HEK293 (cell line): ENCODE data around the gene AKAP11.

Source experiments
- ZNF132 ChIP-seq: fragments of 450-650 bp; formaldehyde crosslinking; IDR thresholded peaks from 2 replicates; pipeline ENCODE4 v1.5.1; 2017; ENCODE audit warnings: missing biosample characterization, missing genetic modification characterization, borderline replicate concordance
- ZNF175 ChIP-seq: fragments of 450-650 bp; formaldehyde crosslinking; IDR thresholded peaks from 2 replicates; pipeline ENCODE4 v1.5.1; 2016; ENCODE audit warnings: missing biosample characterization, missing genetic modification characterization
- ZNF776 ChIP-seq: fragments of 450-650 bp; formaldehyde crosslinking; IDR thresholded peaks from 2 replicates; pipeline ENCODE4 v1.5.0; 2017; ENCODE audit warnings: missing biosample characterization, missing genetic modification characterization, borderline replicate concordance
- TF ChIP-seq, protein P1 (sequence below): sonication (generic); formaldehyde crosslinking; IDR thresholded peaks from 2 replicates; pipeline ENCODE4 v1.8.1; 2022; ENCODE audit warnings: mild to moderate bottlenecking, moderate library complexity, missing genetic modification reagents
- TF ChIP-seq, protein P2 (sequence below): fragments of 450-650 bp; formaldehyde crosslinking; IDR thresholded peaks from 2 replicates; pipeline ENCODE4 v1.5.1; 2016; ENCODE audit warnings: missing biosample characterization, missing genetic modification characterization
- TF ChIP-seq, protein P3 (sequence below): fragments of 450-650 bp; formaldehyde crosslinking; conservative IDR thresholded peaks from 2 replicates; pipeline ENCODE4 v1.5.1; 2016; ENCODE audit warnings: low read depth, missing biosample characterization, missing genetic modification characterization
- TF ChIP-seq, protein P4 (sequence below): fragments of 450-650 bp; formaldehyde crosslinking; IDR thresholded peaks from 2 replicates; pipeline ENCODE4 v1.5.1; 2016; ENCODE audit warnings: missing biosample characterization, missing genetic modification characterization, low read depth
- TF ChIP-seq, protein P5 (sequence below): fragments of 450-650 bp; formaldehyde crosslinking; IDR thresholded peaks from 2 replicates; pipeline ENCODE4 v1.5.1; 2017; ENCODE audit warnings: missing biosample characterization, missing genetic modification characterization

DNA sequence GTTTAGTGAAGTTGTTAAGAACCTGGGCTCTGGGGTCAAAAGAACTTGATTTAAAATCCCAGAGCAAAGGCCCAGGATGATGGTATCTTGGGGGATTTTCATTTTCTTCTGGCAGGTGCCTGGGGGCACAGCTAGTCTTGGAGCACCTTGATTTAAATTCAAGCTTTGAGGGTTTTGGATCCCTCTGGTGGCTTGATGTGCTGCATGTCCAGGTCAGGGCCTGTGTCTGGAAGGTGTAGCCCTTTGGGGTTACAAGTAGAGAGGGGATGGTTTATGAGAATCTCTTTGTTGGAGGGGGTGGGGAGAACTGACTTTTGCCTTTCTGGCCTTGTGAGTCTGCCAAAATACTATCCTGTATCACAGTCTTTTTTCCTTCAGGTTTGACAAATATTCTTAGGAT, 55.8 kb downstream of the AKAP11 start:
- TF ChIP-seq, protein P1, sequence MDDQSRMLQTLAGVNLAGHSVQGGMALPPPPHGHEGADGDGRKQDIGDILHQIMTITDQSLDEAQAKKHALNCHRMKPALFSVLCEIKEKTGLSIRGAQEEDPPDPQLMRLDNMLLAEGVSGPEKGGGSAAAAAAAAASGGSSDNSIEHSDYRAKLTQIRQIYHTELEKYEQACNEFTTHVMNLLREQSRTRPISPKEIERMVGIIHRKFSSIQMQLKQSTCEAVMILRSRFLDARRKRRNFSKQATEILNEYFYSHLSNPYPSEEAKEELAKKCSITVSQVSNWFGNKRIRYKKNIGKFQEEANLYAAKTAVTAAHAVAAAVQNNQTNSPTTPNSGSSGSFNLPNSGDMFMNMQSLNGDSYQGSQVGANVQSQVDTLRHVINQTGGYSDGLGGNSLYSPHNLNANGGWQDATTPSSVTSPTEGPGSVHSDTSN: no peak
- TF ChIP-seq, protein P2, sequence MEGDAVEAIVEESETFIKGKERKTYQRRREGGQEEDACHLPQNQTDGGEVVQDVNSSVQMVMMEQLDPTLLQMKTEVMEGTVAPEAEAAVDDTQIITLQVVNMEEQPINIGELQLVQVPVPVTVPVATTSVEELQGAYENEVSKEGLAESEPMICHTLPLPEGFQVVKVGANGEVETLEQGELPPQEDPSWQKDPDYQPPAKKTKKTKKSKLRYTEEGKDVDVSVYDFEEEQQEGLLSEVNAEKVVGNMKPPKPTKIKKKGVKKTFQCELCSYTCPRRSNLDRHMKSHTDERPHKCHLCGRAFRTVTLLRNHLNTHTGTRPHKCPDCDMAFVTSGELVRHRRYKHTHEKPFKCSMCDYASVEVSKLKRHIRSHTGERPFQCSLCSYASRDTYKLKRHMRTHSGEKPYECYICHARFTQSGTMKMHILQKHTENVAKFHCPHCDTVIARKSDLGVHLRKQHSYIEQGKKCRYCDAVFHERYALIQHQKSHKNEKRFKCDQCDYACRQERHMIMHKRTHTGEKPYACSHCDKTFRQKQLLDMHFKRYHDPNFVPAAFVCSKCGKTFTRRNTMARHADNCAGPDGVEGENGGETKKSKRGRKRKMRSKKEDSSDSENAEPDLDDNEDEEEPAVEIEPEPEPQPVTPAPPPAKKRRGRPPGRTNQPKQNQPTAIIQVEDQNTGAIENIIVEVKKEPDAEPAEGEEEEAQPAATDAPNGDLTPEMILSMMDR: no peak
- TF ChIP-seq ZNF776 (no peak), ZNF132 (tag by site-specific recombination) (no peak), ZNF175 (tag by site-specific recombination) (no peak)
- TF ChIP-seq, protein P3, sequence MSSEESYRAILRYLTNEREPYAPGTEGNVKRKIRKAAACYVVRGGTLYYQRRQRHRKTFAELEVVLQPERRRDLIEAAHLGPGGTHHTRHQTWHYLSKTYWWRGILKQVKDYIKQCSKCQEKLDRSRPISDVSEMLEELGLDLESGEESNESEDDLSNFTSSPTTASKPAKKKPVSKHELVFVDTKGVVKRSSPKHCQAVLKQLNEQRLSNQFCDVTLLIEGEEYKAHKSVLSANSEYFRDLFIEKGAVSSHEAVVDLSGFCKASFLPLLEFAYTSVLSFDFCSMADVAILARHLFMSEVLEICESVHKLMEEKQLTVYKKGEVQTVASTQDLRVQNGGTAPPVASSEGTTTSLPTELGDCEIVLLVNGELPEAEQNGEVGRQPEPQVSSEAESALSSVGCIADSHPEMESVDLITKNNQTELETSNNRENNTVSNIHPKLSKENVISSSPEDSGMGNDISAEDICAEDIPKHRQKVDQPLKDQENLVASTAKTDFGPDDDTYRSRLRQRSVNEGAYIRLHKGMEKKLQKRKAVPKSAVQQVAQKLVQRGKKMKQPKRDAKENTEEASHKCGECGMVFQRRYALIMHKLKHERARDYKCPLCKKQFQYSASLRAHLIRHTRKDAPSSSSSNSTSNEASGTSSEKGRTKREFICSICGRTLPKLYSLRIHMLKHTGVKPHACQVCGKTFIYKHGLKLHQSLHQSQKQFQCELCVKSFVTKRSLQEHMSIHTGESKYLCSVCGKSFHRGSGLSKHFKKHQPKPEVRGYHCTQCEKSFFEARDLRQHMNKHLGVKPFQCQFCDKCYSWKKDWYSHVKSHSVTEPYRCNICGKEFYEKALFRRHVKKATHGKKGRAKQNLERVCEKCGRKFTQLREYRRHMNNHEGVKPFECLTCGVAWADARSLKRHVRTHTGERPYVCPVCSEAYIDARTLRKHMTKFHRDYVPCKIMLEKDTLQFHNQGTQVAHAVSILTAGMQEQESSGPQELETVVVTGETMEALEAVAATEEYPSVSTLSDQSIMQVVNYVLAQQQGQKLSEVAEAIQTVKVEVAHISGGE (tag by site-specific recombination): no peak
- TF ChIP-seq, protein P4, sequence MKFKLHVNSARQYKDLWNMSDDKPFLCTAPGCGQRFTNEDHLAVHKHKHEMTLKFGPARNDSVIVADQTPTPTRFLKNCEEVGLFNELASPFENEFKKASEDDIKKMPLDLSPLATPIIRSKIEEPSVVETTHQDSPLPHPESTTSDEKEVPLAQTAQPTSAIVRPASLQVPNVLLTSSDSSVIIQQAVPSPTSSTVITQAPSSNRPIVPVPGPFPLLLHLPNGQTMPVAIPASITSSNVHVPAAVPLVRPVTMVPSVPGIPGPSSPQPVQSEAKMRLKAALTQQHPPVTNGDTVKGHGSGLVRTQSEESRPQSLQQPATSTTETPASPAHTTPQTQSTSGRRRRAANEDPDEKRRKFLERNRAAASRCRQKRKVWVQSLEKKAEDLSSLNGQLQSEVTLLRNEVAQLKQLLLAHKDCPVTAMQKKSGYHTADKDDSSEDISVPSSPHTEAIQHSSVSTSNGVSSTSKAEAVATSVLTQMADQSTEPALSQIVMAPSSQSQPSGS: no peak
- TF ChIP-seq, protein P5, sequence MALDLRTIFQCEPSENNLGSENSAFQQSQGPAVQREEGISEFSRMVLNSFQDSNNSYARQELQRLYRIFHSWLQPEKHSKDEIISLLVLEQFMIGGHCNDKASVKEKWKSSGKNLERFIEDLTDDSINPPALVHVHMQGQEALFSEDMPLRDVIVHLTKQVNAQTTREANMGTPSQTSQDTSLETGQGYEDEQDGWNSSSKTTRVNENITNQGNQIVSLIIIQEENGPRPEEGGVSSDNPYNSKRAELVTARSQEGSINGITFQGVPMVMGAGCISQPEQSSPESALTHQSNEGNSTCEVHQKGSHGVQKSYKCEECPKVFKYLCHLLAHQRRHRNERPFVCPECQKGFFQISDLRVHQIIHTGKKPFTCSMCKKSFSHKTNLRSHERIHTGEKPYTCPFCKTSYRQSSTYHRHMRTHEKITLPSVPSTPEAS (tag by site-specific recombination): no peak
